ENCODE results near the gene MDC1.

Gene MDC1

GRCh38 chr6:30749554-30750378 is 32.7 kb upstream of the MDC1 start:
- H3K27ac ChIP-seq: peak overlapping the region; percentile 10; the same call in 1 of the 2 replicates
- TF ChIP-seq CTCF (IDR thresholded peaks at IDR 0.05) (no peak), ZFX (IDR thresholded peaks at IDR 0.05; ENCODE audit: borderline replicate concordance) (no peak)

GRCh38 chr6:30748851-30749540 is 31.9 kb upstream of the MDC1 start:
- peak overlapping the region; percentile 10; the same call in 1 of the 2 replicates for H3K27ac ChIP-seq
- TF ChIP-seq CTCF (IDR thresholded peaks at IDR 0.05): no peak
- no peak for TF ChIP-seq ZFX (IDR thresholded peaks at IDR 0.05; ENCODE audit: borderline replicate concordance)

- peak overlapping the region; percentile 10; the same call in 1 of the 2 replicates for H3K27ac ChIP-seq
- TF ChIP-seq CTCF (IDR thresholded peaks at IDR 0.05) (no peak), ZFX (IDR thresholded peaks at IDR 0.05; ENCODE audit: borderline replicate concordance) (no peak)
Measured at GRCh38 chr6:30747902-30748769, 31.1 kb upstream of the MDC1 start.

GRCh38 chr6:30747300-30747687 is 30.2 kb upstream of the MDC1 start:
- H3K27ac ChIP-seq: no peak overlapping the region
- no peak for TF ChIP-seq CTCF (IDR thresholded peaks at IDR 0.05)
- TF ChIP-seq ZFX (IDR thresholded peaks at IDR 0.05; ENCODE audit: borderline replicate concordance): no peak

- H3K27ac ChIP-seq: peak within 1 kb of the TSS; percentile 76
- TF ChIP-seq ZFX (IDR thresholded peaks at IDR 0.05; ENCODE audit: borderline replicate concordance) (no peak), CTCF (IDR thresholded peaks at IDR 0.05) (peak; percentile 64)
Measured at GRCh38 chr6:30744054-30744805, 27.1 kb upstream of the MDC1 start, which contains the start of gene IER3. TSS of gene IER3 (minus strand) at chr6:30744547. CDS start at chr6:30744518, 29 bp downstream.
